A549 (cell line): Measurements from ENCODE around the gene SCAMP1. TPM values are rescaled to one million over a fixed set of nuclear protein-coding genes. Genes with fewer than 3 reads are reported as not detected.
A peak's percentile ranks its signal among the peaks of the same experiment; 100 is the strongest.

Experiments used
- ATAC-seq, 2 experiments: fragments of 200-7000 bp in 1 of 2; fragments of >200 bp in 1 of 2; cut with Nextera tagmentation in 1 of 2; cut with Tn5 transposase in 1 of 2; 3 replicates each; pipeline versions ENCODE4 v1.8.0 to v1.9.1; 2018 to 2020; ENCODE audit warnings: mild to moderate bottlenecking in 1 of 2, moderate library complexity in 1 of 2
- CTCF ChIA-PET: fragments of 300-600 bp; sonication (Branson Sonifier 250); formaldehyde crosslinking; extraction: SDS; loops from one replicate; lab custom pipeline; 2021; ENCODE audit warnings: antibody characterized with exemption, inconsistent platforms; lab: Yijun Ruan, JAX
- POLR2A ChIA-PET: fragments of 350-600 bp; formaldehyde crosslinking; extraction: SDS; loops from one replicate; lab custom pipeline; 2021; ENCODE audit warnings: antibody characterized with exemption, inconsistent platforms; lab: Yijun Ruan, JAX
- DNase-seq, 2 experiments: peaks; one replicate each; pipeline versions ENCODE4 v3.0.0 to v3.0.0-alpha.2; 2011 to 2016; ENCODE audit warnings: low read depth in 1 of 2, low spot score in 1 of 2
- FAIRE-seq: peaks from 2 replicates; lab custom pipeline; 2011; peaks lifted over from hg19 to GRCh38; lab: Jason Lieb, UNC
- H3K27ac ChIP-seq, 2 experiments: fragments of >200 bp; sonication (Bioruptor Twin); formaldehyde crosslinking; 3 replicates each; pipeline ENCODE4 v1.5.1; 2016 to 2017
- H3K4me1 ChIP-seq: fragments of >200 bp; sonication (Bioruptor Twin); formaldehyde crosslinking; 3 replicates; pipeline ENCODE4 v1.6.1; 2016
- H3K4me2 ChIP-seq: fragments of >200 bp; sonication (Bioruptor Twin); formaldehyde crosslinking; 3 replicates; pipeline ENCODE4 v1.6.1; 2016
- H3K4me3 ChIP-seq: fragments of >200 bp; sonication (Bioruptor Twin); formaldehyde crosslinking; 3 replicates; pipeline ENCODE4 v1.5.1; 2016
- H3K9me3 ChIP-seq: fragments of >200 bp; sonication (Bioruptor Twin); formaldehyde crosslinking; 3 replicates; pipeline ENCODE4 v1.6.1; 2016
- CEBPB ChIP-seq, 2 experiments: fragments of >200 bp in 1 of 2; sonication (Bioruptor Twin) in 1 of 2; formaldehyde crosslinking in 1 of 2; IDR thresholded peaks; 2 replicates each; pipeline ENCODE4 v1.6.1; 2012 to 2016
- CHD4 ChIP-seq: fragments of 200-600 bp; sonication (generic); IDR thresholded peaks from 2 replicates; pipeline ENCODE4 v1.6.1; 2016; ENCODE audit warnings: antibody characterized with exemption, mild to moderate bottlenecking, borderline replicate concordance
- EHF ChIP-seq: fragments of 250-450 bp; sonication (Bioruptor Pico); IDR thresholded peaks from 2 replicates; pipeline ENCODE4 v1.5.0; 2020; ENCODE audit warnings: mild to moderate bottlenecking
- FOXS1 ChIP-seq: fragments of 250-450 bp; sonication (Bioruptor Pico); IDR thresholded peaks from 2 replicates; pipeline ENCODE4 v1.5.0; 2020; ENCODE audit warnings: mild to moderate bottlenecking, moderate library complexity
- HOXB5 ChIP-seq: fragments of 250-450 bp; sonication (Bioruptor Pico); IDR thresholded peaks from 2 replicates; pipeline ENCODE4 v1.5.0; 2020; ENCODE audit warnings: mild to moderate bottlenecking, moderate library complexity
- MYC ChIP-seq: IDR thresholded peaks from 2 replicates; pipeline ENCODE4 v1.6.1; 2012; ENCODE audit warnings: mild to moderate bottlenecking, inconsistent platforms, low read length, improper control_type of control experiment, borderline replicate concordance
- NPAS2 ChIP-seq: fragments of 250-450 bp; sonication (Bioruptor Pico); IDR thresholded peaks from 2 replicates; pipeline ENCODE4 v1.8.0; 2022; ENCODE audit warnings: mild to moderate bottlenecking, moderate library complexity, borderline replicate concordance
- PHF8 ChIP-seq: fragments of 200-600 bp; sonication (generic); IDR thresholded peaks from 2 replicates; pipeline ENCODE4 v1.6.1; 2016; ENCODE audit warnings: low read depth, mild to moderate bottlenecking, antibody characterized with exemption, moderate library complexity, borderline replicate concordance
- POLR2A ChIP-seq: IDR thresholded peaks from 2 replicates; pipeline ENCODE4 v1.6.1; 2012; ENCODE audit warnings: mild to moderate bottlenecking, low read length
- TFCP2L1 ChIP-seq: fragments of 250-450 bp; sonication (Bioruptor Pico); IDR thresholded peaks from 2 replicates; pipeline ENCODE4 v1.5.0; 2021; ENCODE audit warnings: mild to moderate bottlenecking
- TP53 ChIP-seq: fragments of 250-450 bp; sonication (Bioruptor Pico); IDR thresholded peaks from 2 replicates; pipeline ENCODE4 v1.5.0; 2021; ENCODE audit warnings: mild to moderate bottlenecking, moderate library complexity
- WGBS: methylation state at CpG from one replicate; pipeline ENCODE4 v1.1.6; 2017; ENCODE audit errors: missing lambda C conversion rate; 5-methylcytosine and 5-hydroxymethylcytosine counted together
- polyA plus RNA-seq, 4 experiments: library from polyadenylated mRNA; depleted of rRNA in 3 of 4; stranded (reverse); fragments of >200 nt; fragmentation: RNase III in 1 of 4; extraction: RNeasy Plus Mini Kit Qiagen cat#74134 plus additional on column Dnase treatment in 1 of 4; gene quantifications; 2 replicates in 3 of 4; 3 replicates in 1 of 4; pipeline ENCODE4 v1.2.3, GENCODE V29; 2011 to 2017
- TF ChIP-seq, protein P1 (sequence below): fragments of >200 bp; sonication (Bioruptor Twin); formaldehyde crosslinking; IDR thresholded peaks from 3 replicates; pipeline ENCODE4 v1.5.1; 2016
- TF ChIP-seq, protein P2 (sequence below): fragments of 250-450 bp; sonication (Bioruptor Pico); IDR thresholded peaks from 2 replicates; pipeline ENCODE4 v1.5.0; 2020; ENCODE audit warnings: low read depth, mild to moderate bottlenecking, moderate library complexity
- TF ChIP-seq, protein P3 (sequence below): fragments of >200 bp; sonication (Bioruptor Twin); formaldehyde crosslinking; IDR thresholded peaks from 2 replicates; pipeline ENCODE4 v1.6.1; 2016
- TF ChIP-seq, protein P4 (sequence below): fragments of 200-600 bp; sonication (generic); IDR thresholded peaks from 2 replicates; pipeline ENCODE4 v1.6.1; 2016; ENCODE audit warnings: antibody characterized with exemption, mild to moderate bottlenecking, moderate library complexity
- TF ChIP-seq, protein P5 (sequence below): IDR thresholded peaks from 2 replicates; pipeline ENCODE4 v1.6.1; 2012; ENCODE audit warnings: low read depth, borderline replicate concordance

SCAMP1 gene
- polyA plus RNA-seq, 2 of the 4 experiments (the other 2 are of a cell fraction), result 23.8 to 42.2 TPM

DNA sequence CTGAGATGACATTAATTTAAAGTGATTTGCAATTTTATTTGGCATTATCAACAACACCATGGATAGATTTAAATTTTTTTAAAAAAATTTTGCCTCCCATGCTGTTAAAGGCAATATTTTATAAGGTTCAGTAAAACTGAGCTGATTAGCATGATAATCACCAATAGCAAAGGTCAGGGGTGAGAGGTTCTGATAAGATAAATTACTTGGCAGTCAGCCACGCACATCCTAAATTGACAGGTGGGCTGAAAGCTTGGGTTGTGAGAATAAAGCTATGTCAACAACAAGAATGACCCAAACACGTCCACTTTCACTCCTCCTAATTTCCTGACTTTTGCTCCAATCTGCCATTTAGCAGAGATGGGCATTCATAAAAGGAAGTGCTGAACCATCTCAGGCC, 161.0 kb downstream of the SCAMP1 start:
- H3K9me3 ChIP-seq, result no peaks in the 10 kb centered on the region
- ATAC-seq (no peak), DNase-seq (no peak), FAIRE-seq (no peak)
- POLR2A ChIA-PET, result no interaction called here
- H3K4me1 ChIP-seq, result peaks cover 34% of the 10 kb centered on the region
- H3K27ac ChIP-seq, result no peak overlapping the region
- 82% methylated on average over 2 of the region's 2 CpGs for WGBS
- no peak for TF ChIP-seq HOXB5 (CRISPR knock-in tag)
- TF ChIP-seq, protein P1, sequence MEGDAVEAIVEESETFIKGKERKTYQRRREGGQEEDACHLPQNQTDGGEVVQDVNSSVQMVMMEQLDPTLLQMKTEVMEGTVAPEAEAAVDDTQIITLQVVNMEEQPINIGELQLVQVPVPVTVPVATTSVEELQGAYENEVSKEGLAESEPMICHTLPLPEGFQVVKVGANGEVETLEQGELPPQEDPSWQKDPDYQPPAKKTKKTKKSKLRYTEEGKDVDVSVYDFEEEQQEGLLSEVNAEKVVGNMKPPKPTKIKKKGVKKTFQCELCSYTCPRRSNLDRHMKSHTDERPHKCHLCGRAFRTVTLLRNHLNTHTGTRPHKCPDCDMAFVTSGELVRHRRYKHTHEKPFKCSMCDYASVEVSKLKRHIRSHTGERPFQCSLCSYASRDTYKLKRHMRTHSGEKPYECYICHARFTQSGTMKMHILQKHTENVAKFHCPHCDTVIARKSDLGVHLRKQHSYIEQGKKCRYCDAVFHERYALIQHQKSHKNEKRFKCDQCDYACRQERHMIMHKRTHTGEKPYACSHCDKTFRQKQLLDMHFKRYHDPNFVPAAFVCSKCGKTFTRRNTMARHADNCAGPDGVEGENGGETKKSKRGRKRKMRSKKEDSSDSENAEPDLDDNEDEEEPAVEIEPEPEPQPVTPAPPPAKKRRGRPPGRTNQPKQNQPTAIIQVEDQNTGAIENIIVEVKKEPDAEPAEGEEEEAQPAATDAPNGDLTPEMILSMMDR, result no peak
- TF ChIP-seq MYC, result no peak
- no peak for TF ChIP-seq CEBPB (IDR thresholded peaks at IDR 0.05)
- no peak for TF ChIP-seq PHF8
- no peak for TF ChIP-seq TFCP2L1 (CRISPR knock-in tag)
- no peak for TF ChIP-seq FOXS1 (CRISPR knock-in tag)
- TF ChIP-seq TP53 (CRISPR knock-in tag), result no peak
- no peak overlapping the region for H3K4me2 ChIP-seq
- CTCF ChIA-PET, result interaction anchor here (0.9 to 4.1 kb wide), 5 partner anchors 9 to 17 kb away, joined by 3 to 15 read pairs (median 5); no protein-coding TSS in a partner anchor
- H3K4me3 ChIP-seq, result no peak overlapping the region

DNA sequence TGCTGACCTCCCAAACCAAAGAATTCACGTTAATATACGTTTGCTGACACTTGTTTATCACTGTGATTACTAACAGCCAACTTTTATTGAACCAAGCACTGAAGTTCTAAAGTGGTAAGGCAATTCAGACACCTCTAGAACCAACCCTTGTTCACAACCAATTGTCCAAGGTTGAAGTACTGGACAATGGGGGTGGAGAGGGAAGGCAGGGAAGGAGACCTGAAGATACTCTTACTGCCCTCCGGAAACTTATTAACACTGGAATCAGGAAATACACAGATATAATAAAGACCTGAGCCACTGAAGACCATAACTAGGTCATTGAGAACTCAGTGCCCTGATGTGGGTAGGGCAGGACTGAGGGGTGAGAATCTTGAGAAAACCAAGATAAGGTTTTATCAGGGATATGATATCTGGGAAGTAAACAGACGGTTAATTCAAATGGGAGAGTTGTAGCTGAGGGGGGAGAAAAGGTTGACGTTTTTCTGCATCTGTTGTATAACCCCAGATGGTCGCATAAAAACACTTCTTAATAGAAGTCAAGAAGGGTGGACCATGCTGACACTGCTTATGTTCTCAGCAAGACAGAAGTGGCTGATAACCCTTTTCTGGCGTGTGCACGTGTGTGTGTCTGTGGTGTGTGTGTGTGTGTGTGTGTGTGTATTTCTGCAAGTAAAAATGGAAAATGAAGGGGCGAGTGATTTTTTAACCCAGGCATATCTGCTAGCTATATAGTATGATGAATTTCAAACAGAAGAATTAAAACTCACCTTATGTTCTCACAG, 162.3 kb downstream of the SCAMP1 start:
- Histone ChIP-seq H3K4me2 (no peak overlapping the region), H3K4me3 (no peak overlapping the region), H3K4me1 (peaks cover 46% of the 10 kb centered on the region), H3K9me3 (no peaks in the 10 kb centered on the region), H3K27ac (0 out of 6 replicates have a peak overlapping the region, but pooled peaks of 1 of the 2 experiments have one; percentile 20)
- 90% methylated on average over 9 of the region's 9 CpGs for WGBS
- DNase-seq (no peak), ATAC-seq (no peak), FAIRE-seq (no peak)
- ChIA-PET CTCF (interaction anchor here (0.6 to 4.1 kb wide), 6 partner anchors 10 to 498 kb away, joined by 3 to 15 read pairs (median 6); no protein-coding TSS in a partner anchor), POLR2A (no interaction called here)
- TF ChIP-seq, protein P2, sequence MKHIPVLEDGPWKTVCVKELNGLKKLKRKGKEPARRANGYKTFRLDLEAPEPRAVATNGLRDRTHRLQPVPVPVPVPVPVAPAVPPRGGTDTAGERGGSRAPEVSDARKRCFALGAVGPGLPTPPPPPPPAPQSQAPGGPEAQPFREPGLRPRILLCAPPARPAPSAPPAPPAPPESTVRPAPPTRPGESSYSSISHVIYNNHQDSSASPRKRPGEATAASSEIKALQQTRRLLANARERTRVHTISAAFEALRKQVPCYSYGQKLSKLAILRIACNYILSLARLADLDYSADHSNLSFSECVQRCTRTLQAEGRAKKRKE (CRISPR knock-in tag), result no peak
- TF ChIP-seq, protein P1, result no peak
- TF ChIP-seq, protein P3, sequence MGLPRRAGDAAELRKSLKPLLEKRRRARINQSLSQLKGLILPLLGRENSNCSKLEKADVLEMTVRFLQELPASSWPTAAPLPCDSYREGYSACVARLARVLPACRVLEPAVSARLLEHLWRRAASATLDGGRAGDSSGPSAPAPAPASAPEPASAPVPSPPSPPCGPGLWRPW, result no peak
- TF ChIP-seq, protein P4, sequence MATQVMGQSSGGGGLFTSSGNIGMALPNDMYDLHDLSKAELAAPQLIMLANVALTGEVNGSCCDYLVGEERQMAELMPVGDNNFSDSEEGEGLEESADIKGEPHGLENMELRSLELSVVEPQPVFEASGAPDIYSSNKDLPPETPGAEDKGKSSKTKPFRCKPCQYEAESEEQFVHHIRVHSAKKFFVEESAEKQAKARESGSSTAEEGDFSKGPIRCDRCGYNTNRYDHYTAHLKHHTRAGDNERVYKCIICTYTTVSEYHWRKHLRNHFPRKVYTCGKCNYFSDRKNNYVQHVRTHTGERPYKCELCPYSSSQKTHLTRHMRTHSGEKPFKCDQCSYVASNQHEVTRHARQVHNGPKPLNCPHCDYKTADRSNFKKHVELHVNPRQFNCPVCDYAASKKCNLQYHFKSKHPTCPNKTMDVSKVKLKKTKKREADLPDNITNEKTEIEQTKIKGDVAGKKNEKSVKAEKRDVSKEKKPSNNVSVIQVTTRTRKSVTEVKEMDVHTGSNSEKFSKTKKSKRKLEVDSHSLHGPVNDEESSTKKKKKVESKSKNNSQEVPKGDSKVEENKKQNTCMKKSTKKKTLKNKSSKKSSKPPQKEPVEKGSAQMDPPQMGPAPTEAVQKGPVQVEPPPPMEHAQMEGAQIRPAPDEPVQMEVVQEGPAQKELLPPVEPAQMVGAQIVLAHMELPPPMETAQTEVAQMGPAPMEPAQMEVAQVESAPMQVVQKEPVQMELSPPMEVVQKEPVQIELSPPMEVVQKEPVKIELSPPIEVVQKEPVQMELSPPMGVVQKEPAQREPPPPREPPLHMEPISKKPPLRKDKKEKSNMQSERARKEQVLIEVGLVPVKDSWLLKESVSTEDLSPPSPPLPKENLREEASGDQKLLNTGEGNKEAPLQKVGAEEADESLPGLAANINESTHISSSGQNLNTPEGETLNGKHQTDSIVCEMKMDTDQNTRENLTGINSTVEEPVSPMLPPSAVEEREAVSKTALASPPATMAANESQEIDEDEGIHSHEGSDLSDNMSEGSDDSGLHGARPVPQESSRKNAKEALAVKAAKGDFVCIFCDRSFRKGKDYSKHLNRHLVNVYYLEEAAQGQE, result no peak
- TF ChIP-seq POLR2A, result no peak
- TF ChIP-seq TFCP2L1 (CRISPR knock-in tag), result no peak
- no peak for TF ChIP-seq EHF (CRISPR knock-in tag)
- no peak for TF ChIP-seq CHD4
- TF ChIP-seq NPAS2 (CRISPR knock-in tag), result no peak
- TF ChIP-seq, protein P5, sequence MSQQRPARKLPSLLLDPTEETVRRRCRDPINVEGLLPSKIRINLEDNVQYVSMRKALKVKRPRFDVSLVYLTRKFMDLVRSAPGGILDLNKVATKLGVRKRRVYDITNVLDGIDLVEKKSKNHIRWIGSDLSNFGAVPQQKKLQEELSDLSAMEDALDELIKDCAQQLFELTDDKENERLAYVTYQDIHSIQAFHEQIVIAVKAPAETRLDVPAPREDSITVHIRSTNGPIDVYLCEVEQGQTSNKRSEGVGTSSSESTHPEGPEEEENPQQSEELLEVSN, result no peak
